NOMO-1 treated with dmso at 0.1 percent for 144 hours (cell line): ENCODE data around the gene TSPAN10.

Experiments
- DNase-seq: peaks from one replicate; lab custom pipeline; 2025; ENCODE audit not compliant: unreplicated experiment; lab: John Stamatoyannopoulos, UW

Gene TSPAN10

DNA sequence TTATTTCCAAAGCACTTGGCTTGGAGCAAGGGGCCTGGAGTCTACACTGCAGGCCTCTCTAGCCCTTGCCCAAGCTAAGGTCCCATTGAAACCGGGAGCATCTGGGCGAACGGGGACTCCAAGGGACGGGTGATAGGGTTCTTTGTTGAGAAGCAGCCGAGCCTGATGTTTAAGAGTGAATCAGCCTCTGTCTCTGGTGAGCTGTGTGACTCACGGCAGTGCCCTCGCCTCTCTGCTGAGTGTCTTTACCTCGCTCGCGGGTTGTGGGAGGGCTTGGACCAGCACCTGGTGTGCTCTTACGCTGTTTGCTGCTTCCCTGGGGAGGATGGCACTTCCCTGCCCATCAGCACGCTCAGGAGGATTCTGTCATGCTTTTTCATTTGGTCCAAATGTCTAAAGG is 48.1 kb downstream of the TSPAN10 start:
- DNase-seq: no peak

GRCh38 chr17:81686614-81687013 is 49.6 kb downstream of the TSPAN10 start:
- DNase-seq: no peak

- no peak for DNase-seq
Measured at GRCh38 chr17:81687770-81688541, 51.0 kb downstream of the TSPAN10 start.

DNA sequence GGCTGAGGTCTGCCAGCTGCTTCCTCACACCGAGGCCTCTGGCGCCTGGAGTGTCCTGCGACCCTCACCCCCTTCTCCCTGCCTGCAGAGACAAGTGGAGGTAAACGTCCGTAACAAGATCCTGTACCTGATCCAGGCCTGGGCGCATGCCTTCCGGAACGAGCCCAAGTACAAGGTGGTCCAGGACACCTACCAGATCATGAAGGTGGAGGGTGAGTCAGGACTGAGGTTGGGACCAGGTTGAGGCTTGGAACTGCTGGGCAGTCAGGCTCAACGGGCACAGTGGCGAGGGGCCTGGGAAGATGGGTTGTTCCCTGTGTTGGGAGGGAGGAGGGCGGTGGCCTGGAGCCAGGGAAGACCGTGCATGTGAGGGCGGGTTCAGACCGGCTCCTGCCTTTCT is 51.6 kb downstream of the TSPAN10 start:
- no peak for DNase-seq

GRCh38 chr17:81690066-81690465 is 53.1 kb downstream of the TSPAN10 start:
- DNase-seq: no peak

- no peak for DNase-seq
Measured at GRCh38 chr17:81690549-81690948, 53.6 kb downstream of the TSPAN10 start.

DNA sequence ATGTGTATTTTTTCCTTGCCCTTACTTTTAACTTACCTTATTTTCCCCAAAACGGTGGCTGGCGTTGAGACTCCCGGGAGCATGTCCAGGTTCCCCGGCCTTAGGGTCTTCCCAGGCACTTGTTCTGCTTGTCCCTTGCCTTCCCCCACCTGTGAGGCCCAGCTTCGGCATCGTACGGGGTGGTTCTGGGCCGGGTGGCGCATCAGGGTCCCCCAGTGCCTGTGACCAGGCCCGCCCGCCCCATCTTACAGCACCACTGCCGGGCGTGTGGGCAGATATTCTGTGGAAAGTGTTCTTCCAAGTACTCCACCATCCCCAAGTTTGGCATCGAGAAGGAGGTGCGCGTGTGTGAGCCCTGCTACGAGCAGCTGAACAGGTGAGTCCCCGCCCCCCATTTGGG is 54.2 kb downstream of the TSPAN10 start:
- DNase-seq: no peak

DNA sequence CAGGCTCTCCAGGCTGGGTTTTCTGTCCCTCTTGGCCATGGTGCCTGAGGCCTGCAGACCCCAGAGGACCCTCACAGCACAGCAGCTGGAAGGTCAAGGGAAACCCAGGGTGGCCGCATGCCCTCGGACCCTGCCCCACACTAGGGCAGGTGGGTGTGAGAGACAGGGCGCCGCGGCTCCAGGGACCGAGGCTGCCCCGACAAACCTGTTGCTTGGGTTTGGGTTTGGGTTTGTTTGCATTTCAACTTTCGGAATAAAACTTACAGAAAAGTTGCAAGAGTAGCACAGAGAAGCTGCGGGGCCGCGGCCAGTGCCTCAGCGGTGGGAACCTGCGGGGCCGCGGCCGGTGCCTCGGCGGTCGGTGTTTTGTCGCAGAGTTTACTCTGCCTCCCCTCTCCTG is 54.6 kb downstream of the TSPAN10 start:
- no peak for DNase-seq

GRCh38 chr17:81693509-81694210 is 56.7 kb downstream of the TSPAN10 start:
- no peak for DNase-seq

DNA sequence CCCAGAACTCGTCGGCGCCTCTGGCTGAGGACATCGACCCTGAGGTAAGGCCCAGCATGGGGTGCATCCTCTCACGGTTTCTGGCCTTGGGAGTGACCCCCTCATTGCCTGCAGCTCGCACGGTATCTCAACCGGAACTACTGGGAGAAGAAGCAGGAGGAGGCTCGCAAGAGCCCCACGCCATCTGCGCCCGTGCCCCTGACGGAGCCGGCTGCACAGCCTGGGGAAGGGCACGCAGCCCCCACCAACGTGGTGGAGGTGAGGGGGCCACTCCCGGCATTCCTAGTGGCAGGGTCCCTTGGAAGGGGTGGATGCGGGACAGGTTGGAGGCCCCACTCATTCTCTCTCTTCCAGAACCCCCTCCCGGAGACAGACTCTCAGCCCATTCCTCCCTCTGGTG is 57.8 kb downstream of the TSPAN10 start:
- no peak for DNase-seq

DNA sequence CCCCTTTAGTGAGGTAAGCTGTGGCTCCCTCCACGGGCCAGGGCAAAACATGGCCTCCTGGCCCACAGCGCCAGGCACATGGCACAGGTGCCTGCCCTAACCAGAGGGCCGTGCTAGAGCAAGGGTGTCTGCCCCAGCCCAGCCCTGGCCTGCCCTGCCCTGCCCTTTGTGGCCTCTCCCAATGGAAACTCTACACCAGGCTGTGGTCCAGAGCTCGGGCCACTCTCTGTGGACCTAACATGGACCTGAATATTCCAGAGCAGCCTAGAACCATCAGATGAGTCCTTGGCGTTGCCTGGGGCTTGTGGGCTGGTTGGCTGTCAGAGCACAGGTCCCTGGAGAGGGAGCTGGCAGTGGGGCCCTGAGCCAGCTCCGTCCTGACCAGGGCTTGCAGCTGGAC is 58.2 kb downstream of the TSPAN10 start:
- DNase-seq: no peak

DNA sequence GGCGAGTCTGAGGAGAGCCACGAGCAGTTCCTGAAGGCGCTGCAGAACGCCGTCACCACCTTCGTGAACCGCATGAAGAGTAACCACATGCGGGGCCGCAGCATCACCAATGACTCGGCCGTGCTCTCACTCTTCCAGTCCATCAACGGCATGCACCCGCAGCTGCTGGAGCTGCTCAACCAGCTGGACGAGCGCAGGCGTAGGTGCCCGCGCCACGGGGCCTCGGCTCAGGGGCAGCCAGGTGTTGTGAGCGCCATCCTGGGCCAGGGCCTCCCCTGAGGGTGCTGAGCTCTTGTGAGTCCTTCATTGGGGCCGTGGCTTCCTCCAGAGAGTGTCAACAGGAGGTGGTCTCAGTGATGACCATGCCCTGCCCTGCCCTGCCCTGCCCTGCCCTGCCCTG is 58.8 kb downstream of the TSPAN10 start:
- no peak for DNase-seq

DNA sequence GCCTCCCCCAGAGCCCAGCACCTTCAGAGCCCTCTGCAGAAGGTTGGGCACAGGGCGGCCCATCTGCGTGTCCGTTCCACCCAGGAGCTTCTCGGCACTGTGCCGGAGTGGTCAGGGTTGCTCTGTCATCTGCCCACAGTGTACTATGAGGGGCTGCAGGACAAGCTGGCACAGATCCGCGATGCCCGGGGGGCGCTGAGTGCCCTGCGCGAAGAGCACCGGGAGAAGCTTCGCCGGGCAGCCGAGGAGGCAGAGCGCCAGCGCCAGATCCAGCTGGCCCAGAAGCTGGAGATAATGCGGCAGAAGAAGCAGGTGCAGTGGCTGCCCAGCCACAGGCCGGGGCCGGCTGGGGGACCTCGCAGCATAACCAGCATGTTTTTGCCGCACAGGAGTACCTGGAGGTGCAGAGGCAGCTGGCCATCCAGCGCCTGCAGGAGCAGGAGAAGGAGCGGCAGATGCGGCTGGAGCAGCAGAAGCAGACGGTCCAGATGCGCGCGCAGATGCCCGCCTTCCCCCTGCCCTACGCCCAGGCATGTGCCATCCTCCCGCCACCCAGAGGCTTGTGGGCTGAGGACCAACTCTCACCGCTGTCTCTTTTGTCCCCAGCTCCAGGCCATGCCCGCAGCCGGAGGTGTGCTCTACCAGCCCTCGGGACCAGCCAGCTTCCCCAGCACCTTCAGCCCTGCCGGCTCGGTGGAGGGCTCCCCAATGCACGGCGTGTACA is 59.4 kb downstream of the TSPAN10 start:
- DNase-seq: no peak

GRCh38 chr17:81697261-81698044 is 60.5 kb downstream of the TSPAN10 start:
- no peak for DNase-seq
